Measurements from ENCODE around the gene FALEC.

Gene FALEC

DNA sequence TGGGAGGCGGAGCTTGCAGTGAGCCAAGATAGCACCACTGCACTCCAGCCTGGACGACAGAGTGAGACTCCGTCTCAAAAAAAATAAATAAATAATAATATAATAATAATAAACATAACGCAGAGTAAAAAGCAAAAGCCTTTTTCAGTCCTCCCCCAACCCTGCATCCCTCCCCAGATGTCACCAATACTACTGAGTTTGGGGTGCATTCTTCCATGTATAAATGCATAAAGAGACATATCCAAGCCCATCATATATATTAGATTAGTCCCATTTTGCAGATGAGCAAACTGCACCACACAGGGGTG is 32.7 kb downstream of the FALEC start:
- FAIRE-seq = no peak

DNA sequence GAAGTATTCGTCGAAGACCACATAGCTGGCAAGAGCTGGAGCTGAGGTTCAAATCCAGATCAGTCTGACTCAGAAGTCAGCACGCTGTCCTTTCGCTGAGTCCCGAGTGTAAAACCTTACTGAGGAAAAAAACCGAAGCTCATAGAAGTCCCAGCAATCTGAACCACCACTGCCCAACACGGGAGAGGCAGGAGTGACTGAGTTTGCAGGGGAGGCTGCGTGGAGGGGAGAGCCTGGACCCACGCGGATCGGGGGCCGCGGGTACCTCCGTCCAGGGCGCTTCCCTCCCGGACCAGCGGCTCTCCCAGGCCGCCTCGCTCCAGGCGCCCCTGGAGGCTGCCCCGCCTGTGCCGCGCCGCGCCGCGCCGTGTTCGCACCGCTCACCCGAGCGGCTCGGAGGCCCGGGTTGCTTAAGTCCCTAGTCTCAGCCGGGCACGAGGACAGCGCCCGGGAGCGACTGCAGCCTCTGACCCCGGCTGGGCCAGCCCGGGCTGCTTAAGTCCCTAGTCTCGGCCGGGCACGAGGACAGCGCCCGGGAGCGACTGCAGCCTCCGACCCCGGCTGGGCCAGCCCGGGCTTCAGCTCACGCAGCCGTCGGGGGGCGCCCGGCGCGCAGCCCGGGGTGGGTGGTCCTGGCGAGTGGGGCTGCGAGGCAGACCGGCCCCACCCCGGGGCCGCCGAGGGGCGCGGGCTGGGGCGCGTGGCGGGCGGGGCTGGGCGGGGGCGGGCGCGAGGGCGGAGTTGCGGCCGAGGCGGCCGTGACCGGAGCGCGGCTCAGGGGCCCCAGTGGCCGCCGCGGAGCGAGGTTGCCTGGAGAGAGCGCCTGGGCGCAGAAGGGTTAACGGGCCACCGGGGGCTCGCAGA is 33.3 kb downstream of the FALEC start, which contains the start of gene ADAMTSL4:
Gene ADAMTSL4 (plus strand): TSS at position 777 of the 864 bp plus-strand sequence. CDS start 2,881 bp downstream, outside the sequence.
- no peak for FAIRE-seq

DNA sequence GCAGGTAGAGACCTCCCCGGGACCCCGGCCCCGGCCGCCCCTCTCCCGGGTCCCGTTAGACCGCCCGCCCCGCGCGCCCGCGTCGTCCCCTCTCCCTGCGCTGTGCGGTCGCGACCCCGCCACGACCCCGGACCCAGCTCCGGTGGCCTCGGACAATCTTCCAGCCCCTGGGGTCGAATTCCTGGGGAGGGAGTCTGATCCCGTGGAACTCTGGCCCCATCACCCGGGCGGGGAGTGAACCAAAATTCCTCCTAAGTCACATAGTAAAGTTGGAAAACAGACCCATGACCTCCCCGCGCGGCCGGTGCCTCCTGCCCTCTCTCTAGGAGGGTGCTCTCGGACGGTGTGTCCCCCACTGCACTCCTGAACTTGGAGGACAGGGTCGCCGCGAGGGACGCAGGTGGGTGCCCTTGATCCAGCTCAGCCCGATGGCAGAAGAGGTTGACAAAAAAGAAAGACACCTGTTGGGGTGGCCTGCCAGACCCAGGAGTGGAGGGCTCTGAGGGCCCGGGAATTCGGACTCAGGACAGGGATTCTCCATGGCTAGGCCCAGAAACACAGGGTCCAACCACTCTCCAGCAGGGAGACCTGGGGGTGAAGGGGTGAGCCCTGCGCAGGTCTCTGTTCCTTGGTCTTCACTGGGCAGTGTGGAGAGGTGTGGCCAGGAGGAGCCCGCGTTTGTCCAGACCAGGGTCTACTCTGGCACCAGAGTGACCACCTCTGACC is 34.1 kb downstream of the FALEC start:
- FAIRE-seq = no peak

DNA sequence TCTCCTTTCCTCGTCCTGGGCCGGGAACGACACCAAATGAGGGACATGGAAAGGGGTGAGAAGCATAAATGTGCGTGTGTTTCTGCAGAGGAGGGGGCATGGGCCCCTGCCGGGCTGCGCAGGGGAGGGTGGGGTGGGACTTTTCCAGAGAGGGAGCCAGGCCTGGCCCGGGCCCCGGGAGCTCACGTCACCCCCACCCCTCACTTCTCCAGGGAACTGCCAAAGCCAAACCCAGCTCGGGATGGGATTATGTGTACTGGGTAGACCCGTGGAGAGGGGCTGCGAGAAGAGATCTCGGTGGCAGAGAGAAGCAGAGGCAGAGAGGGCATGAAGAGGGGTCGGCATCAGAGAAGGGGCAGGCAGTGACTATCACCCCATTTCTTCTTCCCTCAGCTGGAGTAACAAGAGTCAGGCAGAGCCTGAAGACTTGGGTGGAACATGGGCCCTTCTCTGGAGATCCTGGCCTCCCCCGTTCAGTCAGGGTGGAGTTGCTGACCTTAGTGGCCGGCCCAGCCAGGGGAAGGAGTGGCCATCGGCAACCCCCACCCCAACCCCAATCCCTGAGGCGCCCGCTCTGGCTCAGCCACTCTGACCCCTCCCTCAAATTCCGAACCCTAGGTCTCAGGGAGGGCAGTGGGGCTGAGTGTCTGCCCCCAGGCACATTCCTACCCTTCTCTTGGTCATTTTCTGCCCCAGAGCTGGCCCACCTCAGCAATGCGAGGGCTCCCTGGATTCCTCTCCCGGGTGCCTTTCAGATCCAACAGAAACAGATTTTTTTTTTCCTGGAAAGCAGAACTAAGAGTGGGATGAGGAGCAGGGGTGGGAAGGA is 34.9 kb downstream of the FALEC start:
- FAIRE-seq = no peak

DNA sequence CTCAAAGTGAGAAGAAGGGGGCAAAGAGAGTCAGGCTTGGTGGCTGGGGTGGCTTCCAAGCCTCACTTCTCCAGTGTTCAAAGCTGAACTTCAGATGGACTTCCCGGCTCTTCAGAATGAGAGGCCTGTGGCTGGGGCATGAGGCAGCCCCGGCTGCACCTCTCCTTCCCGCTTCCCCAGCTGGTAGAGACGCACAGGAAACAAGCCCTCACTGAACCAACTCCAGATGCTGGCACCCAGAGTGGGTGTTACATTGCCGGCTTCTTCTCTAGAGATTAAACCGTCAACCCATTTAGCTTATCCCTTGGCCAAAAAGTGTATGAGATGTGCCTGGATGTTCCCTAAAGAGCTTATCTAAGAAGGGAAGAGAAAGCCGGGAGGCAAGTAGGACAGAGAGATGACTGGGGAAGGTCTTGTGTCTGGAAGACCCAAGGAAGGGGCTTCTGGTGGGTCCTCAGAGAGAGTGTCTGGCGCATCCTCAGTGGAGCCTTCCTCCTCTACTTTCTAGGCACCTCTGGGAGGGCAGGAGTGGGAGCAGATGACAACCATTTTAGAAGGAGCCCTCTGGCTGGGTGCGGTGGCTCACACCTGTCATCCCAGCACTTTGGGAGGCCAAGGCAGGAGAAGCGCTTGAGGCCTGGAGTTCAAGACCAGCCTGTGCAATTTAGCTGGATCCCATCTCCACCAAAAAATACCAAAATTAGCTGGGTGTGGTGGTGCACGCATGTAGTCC is 35.7 kb downstream of the FALEC start:
- FAIRE-seq = no peak

DNA sequence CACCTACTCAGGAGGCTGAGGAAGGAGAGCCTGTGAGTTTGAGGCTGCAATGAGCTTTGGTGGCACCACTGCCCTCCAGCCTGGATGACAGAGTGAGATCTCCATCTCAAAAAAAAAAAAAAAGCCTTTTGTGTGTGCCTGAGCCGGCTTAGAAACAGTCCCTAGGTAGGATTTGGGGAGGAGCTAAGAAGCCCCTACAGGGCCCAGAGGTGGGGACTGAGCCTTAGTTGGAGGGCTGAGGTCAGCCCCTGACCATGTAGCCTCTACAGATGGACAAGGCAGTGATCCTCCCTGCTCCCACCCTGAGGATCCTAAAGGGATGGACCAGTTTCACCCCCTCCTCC is 36.2 kb downstream of the FALEC start:
- FAIRE-seq = no peak

DNA sequence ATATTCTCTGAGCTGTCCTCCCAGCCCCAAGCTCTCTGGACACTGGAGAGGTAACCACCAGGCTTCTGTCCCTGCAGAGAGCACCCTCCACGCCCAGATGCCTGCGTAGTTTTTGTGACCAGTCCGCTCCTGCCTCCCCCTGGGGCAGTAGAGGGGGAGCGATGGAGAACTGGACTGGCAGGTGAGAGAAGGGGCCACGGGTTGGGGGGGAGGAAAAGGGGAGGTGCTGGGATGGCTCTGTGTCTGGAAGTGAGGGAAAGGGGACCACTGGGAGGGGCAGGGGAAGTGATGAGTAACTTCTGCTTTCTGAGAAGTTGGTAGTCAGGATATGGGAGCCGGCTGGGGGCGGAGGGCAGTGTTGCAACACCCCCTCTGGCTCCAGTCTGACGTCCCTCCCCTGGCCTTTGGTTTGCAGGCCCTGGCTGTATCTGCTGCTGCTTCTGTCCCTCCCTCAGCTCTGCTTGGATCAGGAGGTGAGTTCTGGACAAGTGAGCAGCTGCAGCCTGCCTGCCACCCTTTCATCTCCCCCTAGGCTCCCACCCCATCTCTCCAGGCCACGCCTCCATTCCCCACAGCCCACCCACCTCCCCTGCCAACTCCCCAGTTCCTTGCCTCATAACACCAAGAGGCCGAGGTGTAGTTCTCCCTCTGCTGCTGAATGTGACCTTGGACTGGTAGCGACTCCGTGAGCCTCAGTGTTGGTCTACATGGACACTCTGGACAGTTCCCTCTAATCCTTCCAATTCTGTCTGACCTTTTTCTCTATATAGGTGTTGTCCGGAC is 36.8 kb downstream of the FALEC start:
- FAIRE-seq = peak; percentile 73

DNA sequence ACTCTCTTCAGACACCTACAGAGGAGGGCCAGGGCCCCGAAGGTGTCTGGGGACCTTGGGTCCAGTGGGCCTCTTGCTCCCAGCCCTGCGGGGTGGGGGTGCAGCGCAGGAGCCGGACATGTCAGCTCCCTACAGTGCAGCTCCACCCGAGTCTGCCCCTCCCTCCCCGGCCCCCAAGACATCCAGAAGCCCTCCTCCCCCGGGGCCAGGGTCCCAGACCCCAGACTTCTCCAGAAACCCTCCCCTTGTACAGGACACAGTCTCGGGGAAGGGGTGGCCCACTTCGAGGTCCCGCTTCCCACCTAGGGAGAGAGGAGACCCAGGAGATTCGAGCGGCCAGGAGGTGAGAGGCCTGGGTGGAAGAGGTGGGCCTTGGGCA is 37.3 kb downstream of the FALEC start:
- FAIRE-seq = no peak

DNA sequence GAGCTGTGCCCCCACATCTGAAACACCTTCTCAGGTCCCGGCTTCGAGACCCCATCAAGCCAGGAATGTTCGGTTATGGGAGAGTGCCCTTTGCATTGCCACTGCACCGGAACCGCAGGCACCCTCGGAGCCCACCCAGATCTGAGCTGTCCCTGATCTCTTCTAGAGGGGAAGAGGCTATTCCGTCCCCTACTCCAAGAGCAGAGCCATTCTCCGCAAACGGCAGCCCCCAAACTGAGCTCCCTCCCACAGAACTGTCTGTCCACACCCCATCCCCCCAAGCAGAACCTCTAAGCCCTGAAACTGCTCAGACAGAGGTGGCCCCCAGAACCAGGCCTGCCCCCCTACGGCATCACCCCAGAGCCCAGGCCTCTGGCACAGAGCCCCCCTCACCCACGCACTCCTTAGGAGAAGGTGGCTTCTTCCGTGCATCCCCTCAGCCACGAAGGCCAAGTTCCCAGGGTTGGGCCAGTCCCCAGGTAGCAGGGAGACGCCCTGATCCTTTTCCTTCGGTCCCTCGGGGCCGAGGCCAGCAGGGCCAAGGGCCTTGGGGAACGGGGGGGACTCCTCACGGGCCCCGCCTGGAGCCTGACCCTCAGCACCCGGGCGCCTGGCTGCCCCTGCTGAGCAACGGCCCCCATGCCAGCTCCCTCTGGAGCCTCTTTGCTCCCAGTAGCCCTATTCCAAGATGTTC is 38.0 kb downstream of the FALEC start:
- no peak for FAIRE-seq

DNA sequence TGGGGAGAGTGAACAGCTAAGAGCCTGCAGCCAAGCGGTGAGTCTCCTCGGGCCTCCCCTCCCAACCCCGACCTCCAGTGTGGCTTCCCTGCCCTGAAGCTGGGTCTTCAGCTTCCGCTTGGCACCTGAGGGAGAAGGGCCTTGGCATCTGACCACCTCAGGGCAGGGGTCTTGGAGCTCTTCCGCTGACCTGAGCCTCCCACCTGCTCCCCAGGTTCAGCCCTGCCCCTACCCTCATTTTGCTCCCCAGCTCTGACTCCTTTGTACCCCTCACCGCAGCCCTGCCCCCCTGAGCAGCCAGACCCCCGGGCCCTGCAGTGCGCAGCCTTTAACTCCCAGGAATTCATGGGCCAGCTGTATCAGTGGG is 38.5 kb downstream of the FALEC start:
- FAIRE-seq = no peak

DNA sequence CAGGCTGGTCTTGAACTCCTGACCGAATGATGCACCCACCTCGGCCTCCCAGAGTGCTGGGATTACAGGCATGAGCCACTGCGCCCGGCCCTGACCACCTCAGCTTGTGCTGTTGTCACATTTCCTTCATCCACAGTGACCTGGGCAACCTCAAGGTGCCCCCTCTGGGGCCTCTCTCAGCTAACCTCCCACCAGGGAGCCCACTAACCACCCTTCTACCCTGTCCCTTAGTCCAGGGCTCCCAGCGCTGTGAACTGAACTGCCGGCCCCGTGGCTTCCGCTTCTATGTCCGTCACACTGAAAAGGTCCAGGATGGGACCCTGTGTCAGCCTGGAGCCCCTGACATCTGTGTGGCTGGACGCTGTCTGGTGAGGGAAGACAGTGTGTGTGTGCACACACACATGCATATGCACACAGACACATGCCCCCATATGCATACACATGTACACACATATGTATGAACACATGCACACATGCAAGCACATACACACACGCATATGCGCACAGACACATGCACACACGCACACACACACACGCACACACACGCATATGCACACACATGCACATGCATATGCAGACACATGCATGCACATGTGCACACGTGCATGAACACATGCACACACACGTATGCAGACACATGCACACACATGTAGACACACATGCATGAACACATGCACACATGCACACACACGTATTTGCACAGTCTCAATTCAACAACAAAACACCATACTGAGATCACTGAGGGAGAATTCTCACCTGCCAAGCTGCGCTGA is 39.8 kb downstream of the FALEC start:
- FAIRE-seq = no peak

DNA sequence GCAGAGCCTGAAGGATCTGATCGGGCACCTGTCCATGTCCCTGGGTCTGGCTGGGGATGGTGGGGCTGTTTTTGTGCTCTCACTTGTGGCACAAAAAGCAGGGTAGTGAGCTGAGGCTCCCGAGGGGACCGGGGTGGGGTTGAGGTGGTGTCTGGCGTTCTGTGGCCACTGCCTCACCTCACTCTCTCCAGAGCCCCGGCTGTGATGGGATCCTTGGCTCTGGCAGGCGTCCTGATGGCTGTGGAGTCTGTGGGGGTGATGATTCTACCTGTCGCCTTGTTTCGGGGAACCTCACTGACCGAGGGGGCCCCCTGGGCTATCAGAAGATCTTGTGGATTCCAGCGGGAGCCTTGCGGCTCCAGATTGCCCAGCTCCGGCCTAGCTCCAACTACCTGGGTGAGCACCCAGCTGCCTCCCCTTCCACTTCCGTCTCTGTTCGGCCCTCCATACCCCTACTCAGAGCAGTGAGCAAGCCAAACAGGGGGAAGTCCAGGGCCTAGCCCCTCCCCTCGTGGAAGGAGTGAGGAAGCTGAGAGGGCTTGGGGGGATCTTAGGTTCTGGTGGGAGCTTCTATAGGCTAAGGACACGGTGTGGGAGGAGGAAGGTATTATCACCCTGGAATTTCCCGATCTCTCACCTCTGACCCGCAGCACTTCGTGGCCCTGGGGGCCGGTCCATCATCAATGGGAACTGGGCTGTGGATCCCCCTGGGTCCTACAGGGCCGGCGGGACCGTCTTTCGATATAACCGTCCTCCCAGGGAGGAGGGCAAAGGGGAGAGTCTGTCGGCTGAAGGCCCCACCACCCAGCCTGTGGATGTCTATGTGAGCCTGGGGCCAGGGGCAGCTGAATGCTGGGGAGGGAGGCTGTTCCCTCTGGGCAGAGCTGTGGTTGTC is 40.7 kb downstream of the FALEC start:
- FAIRE-seq = no peak

DNA sequence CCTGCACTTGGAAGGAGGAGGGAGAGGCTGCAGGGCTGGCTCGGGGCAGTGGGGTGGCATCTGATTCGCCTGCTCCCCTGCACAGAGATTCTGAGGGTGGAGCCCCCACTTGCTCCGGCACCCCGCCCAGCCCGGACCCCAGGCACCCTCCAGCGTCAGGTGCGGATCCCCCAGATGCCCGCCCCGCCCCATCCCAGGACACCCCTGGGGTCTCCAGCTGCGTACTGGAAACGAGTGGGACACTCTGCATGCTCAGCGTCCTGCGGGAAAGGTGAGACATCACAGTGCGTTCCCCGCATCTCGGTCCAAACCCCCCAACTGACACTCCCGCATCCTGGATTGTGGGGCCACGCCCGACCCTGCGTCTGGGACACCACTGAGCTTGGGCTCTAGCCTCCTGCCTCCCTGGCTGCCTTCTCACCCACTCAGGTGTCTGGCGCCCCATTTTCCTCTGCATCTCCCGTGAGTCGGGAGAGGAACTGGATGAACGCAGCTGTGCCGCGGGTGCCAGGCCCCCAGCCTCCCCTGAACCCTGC is 41.6 kb downstream of the FALEC start:
- no peak for FAIRE-seq

DNA sequence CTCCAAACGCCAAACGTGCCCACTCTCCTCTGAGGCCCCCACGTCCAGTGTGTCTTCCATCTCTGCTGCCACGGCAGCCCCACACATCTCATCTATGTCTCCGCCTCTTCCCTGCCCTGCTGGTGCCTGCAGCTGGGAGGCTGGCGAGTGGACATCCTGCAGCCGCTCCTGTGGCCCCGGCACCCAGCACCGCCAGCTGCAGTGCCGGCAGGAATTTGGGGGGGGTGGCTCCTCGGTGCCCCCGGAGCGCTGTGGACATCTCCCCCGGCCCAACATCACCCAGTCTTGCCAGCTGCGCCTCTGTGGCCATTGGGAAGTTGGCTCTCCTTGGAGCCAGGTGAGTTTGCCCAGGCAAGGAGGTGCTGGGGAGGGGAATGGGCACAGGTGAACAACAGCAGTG is 42.3 kb downstream of the FALEC start:
- no peak for FAIRE-seq

DNA sequence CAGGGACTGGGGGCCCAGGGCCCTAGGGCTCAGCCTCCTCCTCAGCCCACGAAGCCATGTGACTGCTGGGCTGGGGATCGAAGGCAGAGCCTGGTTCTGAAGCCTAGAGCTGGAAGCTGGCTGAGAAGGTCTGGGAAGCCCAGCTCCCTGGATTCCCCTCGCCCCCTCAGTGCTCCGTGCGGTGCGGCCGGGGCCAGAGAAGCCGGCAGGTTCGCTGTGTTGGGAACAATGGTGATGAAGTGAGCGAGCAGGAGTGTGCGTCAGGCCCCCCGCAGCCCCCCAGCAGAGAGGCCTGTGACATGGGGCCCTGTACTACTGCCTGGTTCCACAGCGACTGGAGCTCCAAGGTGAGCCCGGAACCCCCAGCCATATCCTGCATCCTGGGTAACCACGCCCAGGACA is 42.8 kb downstream of the FALEC start:
- FAIRE-seq = no peak

DNA sequence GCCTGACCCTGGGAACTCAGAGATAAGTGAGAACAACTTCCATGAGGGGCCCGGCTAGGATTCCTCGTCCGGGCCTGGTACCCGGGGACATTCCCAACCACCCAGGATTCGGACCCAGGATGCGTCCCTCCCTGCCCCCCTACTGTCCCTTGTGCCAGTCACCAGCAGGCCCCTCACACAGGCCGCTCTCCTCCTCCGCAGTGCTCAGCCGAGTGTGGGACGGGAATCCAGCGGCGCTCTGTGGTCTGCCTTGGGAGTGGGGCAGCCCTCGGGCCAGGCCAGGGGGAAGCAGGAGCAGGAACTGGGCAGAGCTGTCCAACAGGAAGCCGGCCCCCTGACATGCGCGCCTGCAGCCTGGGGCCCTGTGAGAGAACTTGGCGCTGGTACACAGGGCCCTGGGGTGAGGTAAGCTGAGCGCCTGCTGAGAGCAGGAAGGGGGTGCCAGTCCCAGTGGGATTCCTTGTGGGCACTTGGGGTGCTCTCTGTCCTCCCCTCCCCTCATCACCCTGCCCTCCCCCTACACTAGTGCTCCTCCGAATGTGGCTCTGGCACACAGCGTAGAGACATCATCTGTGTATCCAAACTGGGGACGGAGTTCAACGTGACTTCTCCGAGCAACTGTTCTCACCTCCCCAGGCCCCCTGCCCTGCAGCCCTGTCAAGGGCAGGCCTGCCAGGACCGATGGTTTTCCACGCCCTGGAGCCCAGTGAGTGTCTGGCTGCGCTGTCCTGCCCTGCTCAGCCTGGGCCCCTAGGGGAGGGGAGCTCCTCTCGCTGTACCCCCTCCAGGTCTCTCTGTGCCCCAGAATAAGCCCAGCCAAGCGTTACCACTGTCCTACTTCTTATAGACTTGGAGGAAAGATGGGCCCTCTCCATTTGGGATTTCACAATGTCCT is 43.5 kb downstream of the FALEC start:
- FAIRE-seq = no peak

DNA sequence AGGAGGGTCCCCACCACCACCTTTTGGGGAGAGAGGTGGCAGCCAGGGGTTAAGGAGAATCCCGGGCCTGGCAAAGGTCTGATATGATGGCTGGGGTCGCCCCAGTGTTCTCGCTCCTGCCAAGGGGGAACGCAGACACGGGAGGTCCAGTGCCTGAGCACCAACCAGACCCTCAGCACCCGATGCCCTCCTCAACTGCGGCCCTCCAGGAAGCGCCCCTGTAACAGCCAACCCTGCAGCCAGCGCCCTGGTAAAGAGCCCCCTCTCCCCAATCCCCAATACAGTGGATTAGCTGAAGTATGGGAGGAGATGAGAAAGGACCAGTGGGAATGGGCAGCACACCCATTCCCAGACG is 44.1 kb downstream of the FALEC start:
- no peak for FAIRE-seq

DNA sequence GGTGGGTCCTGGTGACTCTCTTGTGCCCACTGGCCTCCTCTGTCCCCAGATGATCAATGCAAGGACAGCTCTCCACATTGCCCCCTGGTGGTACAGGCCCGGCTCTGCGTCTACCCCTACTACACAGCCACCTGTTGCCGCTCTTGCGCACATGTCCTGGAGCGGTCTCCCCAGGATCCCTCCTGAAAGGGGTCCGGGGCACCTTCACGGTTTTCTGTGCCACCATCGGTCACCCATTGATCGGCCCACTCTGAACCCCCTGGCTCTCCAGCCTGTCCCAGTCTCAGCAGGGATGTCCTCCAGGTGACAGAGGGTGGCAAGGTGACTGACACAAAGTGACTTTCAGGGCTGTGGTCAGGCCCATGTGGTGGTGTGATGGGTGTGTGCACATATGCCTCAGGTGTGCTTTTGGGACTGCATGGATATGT is 44.5 kb downstream of the FALEC start:
- no peak for FAIRE-seq

Data from G401.6 (cell line).